Measurements from ENCODE around the gene SRGAP3. TPM values are rescaled to one million over a fixed set of nuclear protein-coding genes. Genes with fewer than 3 reads are reported as not detected.

SRGAP3 gene
- total RNA-seq, 4 donors from 2014 or later, result 2.0 to 6.9 (median 4.8) TPM

DNA sequence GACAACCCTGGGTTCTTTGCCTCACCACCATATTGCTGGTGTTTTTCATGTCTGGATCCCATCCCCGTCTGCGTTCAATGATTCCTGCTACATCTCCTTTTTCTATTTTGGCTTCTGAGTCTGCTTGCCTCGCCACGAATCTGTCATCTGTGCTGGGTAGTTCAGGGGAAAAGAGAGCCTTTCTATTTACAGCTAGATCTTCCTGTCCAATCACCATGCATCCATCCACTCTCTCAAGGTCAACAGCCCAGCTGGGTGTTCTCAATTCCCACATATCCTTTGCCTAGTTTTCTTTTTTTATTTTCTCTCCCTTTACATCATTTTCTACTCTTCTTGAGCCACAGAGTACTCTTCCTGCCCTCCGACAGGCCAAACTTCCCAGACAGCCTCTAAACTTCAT, 181.4 kb downstream of the SRGAP3 start:
- no peak for TF ChIP-seq EP300 (IDR thresholded peaks at IDR 0.05)
- no peak for TF ChIP-seq POLR2AphosphoS5 (IDR thresholded peaks at IDR 0.05)
- TF ChIP-seq POLR2A (IDR thresholded peaks at IDR 0.05), result no peak
- WGBS, 2 donors (ENCODE audit: low coverage in 1 of 2), result 23 to 31% methylated on average over 2 to 5 of the region's 5 CpGs
- Histone ChIP-seq H3K4me3 (no peak overlapping the region), H3K27me3 (no peaks in the 10 kb centered on the region), H3K9me3 (no peaks in the 10 kb centered on the region), H3K4me1 (peaks cover 0 to 16% (median 0%) of the 10 kb centered on the region in 3 donors), H3K27ac (no peak overlapping the region), H3K36me3 (peaks cover 0 to 7% of the 10 kb centered on the region in 2 donors)
- peak; percentile 44 for ATAC-seq

DNA sequence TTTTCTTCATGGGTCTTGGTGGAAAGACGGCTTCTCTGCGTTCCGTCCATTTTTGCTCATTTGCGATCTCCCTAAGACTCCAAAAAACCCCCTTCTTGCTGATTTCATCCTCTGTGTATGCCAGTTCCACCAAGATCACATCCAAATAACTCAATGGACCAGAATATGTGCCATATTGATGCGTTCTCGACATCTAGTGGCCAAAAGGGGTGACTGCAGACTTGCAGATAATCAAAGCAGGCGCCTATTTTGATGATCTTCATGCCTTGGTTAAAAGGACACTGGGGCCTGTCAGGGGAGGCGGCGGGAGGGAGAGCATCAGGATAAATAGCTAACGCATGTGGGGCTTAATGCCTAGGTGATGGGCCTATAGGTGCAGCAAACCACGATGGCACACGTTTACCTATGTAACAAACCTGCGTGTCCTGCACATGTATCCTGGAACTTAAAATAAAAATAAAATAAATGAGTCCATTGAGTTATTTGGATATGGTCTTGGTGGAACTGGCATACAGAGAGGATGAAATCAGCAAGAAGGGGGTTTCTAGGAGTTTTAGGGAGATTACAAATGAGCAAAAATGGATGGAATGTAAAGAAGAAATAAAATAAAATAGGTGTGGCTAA, 182.0 kb downstream of the SRGAP3 start:
- TF ChIP-seq, protein P1, sequence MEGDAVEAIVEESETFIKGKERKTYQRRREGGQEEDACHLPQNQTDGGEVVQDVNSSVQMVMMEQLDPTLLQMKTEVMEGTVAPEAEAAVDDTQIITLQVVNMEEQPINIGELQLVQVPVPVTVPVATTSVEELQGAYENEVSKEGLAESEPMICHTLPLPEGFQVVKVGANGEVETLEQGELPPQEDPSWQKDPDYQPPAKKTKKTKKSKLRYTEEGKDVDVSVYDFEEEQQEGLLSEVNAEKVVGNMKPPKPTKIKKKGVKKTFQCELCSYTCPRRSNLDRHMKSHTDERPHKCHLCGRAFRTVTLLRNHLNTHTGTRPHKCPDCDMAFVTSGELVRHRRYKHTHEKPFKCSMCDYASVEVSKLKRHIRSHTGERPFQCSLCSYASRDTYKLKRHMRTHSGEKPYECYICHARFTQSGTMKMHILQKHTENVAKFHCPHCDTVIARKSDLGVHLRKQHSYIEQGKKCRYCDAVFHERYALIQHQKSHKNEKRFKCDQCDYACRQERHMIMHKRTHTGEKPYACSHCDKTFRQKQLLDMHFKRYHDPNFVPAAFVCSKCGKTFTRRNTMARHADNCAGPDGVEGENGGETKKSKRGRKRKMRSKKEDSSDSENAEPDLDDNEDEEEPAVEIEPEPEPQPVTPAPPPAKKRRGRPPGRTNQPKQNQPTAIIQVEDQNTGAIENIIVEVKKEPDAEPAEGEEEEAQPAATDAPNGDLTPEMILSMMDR (IDR thresholded peaks at IDR 0.05), result peak; percentile 83 to 95 (median 87)
- TF ChIP-seq POLR2A (IDR thresholded peaks at IDR 0.05) (no peak), EP300 (IDR thresholded peaks at IDR 0.05) (no peak)
- peaks cover 0 to 16% (median 0%) of the 10 kb centered on the region in 3 donors for H3K4me1 ChIP-seq
- H3K27ac ChIP-seq, result no peak overlapping the region
- ATAC-seq, result peak; percentile 65
- no peaks in the 10 kb centered on the region for H3K27me3 ChIP-seq
- peaks cover 0 to 7% of the 10 kb centered on the region in 2 donors for H3K36me3 ChIP-seq
- H3K9me3 ChIP-seq, result peaks cover 0 to 3% (median 0%) of the 10 kb centered on the region in 3 donors
- 23 to 28% methylated on average over 13 of the region's 13 CpGs for WGBS, 2 donors (ENCODE audit: low coverage in 1 of 2)
- H3K4me3 ChIP-seq, result no peak overlapping the region

DNA sequence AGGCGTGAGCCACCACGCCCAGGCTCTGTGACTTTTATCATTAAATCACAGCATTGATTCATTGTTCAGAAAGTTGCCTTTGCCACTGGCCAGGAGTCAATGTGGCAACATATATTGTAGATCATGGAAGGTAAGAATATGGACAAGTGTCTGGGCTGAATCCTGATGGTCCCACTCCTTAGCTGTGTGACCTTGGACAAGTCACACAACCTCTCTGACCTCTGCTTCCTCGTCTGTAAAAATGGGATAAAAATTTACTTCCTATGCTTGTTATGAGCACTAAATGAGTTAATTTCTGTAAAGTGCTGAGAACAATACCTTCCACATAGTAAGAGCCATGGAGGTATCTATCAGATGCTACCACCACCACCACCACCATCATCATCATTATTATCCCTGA, 182.7 kb downstream of the SRGAP3 start:
- H3K4me3 ChIP-seq, result no peak overlapping the region
- H3K27ac ChIP-seq, result no peak overlapping the region
- no peaks in the 10 kb centered on the region for H3K27me3 ChIP-seq
- peaks cover 0 to 5% (median 0%) of the 10 kb centered on the region in 3 donors for H3K9me3 ChIP-seq
- peaks cover 0 to 7% of the 10 kb centered on the region in 2 donors for H3K36me3 ChIP-seq
- H3K4me1 ChIP-seq, result peaks cover 0 to 16% (median 0%) of the 10 kb centered on the region in 3 donors
- 68 to 88% methylated on average over 2 to 3 of the region's 3 CpGs for WGBS, 2 donors (ENCODE audit: low coverage in 1 of 2)
- TF ChIP-seq POLR2AphosphoS5 (IDR thresholded peaks at IDR 0.05) (no peak), POLR2A (IDR thresholded peaks at IDR 0.05) (no peak), EP300 (IDR thresholded peaks at IDR 0.05) (no peak)
- TF ChIP-seq, protein P1 (IDR thresholded peaks at IDR 0.05), result no peak
- no peak for ATAC-seq

DNA sequence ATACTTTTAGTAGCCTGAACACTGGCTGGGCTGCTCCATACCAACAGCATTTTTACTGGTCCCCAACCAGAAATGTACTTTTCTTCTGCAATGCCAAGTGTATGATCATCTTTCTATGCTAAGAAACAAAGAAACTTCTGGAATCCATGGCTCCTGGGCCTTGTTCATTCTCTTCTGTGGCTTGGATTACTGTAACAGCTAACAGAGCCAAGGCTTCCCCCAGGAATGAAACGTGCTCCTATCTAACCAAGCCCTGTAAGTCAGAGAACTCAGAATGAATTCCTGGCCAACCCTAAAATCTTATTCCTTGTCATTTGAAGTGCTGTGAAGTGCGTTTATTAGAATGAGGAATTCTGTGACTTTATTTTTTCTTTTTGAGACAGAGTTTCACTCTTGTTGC, 183.3 kb downstream of the SRGAP3 start:
- Histone ChIP-seq H3K4me1 (peaks cover 0 to 16% (median 0%) of the 10 kb centered on the region in 3 donors), H3K9me3 (peaks cover 0 to 5% (median 0%) of the 10 kb centered on the region in 3 donors), H3K27me3 (no peaks in the 10 kb centered on the region), H3K4me3 (no peak overlapping the region), H3K36me3 (peaks cover 0 to 7% of the 10 kb centered on the region in 2 donors), H3K27ac (no peak overlapping the region)
- no peak for TF ChIP-seq POLR2A (IDR thresholded peaks at IDR 0.05)
- no peak for TF ChIP-seq EP300 (IDR thresholded peaks at IDR 0.05)
- ATAC-seq, result no peak
- 46 to 67% methylated on average over 2 of the region's 2 CpGs for WGBS, 2 donors (ENCODE audit: low coverage in 1 of 2)

DNA sequence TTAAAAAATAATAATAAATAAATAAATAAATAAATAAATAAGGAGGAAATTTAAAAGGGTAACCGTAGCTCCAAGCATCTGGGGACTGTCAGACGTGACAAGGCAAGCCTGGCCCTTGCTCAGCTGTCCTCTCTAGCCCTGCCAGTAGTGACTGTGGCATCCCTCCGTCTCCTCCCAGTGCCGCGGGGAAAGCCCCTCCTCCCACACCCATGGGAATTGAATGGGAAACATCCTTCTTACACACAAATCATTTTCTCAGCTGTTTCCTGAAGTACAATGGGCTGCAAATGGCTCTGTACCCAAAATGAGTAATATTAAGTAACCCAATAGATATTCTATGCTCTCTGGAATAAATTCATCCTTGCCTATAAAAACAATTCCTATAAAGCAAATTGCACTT, 184.6 kb downstream of the SRGAP3 start:
- Histone ChIP-seq H3K9me3 (peaks cover 0 to 5% (median 0%) of the 10 kb centered on the region in 3 donors), H3K27ac (no peak overlapping the region), H3K4me1 (peaks cover 0 to 16% (median 0%) of the 10 kb centered on the region in 3 donors), H3K4me3 (no peak overlapping the region), H3K36me3 (peaks cover 0 to 7% of the 10 kb centered on the region in 2 donors), H3K27me3 (no peaks in the 10 kb centered on the region)
- 34 to 44% methylated on average over 5 of the region's 5 CpGs for WGBS, 2 donors (ENCODE audit: low coverage in 1 of 2)
- no peak for ATAC-seq
- no peak for TF ChIP-seq POLR2AphosphoS5 (IDR thresholded peaks at IDR 0.05)
- TF ChIP-seq, protein P1 (IDR thresholded peaks at IDR 0.05), result no peak
- TF ChIP-seq EP300 (IDR thresholded peaks at IDR 0.05), result no peak
- no peak for TF ChIP-seq POLR2A (IDR thresholded peaks at IDR 0.05)

DNA sequence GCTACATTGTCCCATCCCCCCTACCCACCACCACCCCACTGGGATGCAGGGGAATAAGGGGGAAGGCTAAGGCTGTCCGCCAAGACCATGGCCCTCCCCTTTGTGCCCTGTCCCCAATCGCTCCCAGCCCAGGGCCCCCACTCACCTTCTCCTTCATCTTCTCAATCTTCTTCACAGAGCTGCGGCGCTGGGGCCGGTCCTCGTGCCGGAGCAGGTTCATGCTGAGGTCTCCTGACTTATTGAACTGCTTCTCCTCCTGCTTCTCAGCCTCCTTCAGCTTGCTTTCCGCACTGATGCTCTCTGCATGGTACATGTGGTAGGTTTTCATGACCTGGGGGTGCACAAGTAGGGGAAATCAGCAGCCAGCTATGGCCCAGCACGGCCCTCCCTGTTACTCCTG, 185.2 kb downstream of the SRGAP3 start:
- 57 to 76% methylated on average over 2 to 5 of the region's 9 CpGs for WGBS, 2 donors (ENCODE audit: low coverage in 1 of 2)
- no peak for ATAC-seq
- Histone ChIP-seq H3K27ac (no peak overlapping the region), H3K9me3 (peaks cover 0 to 5% (median 0%) of the 10 kb centered on the region in 3 donors), H3K4me3 (no peak overlapping the region), H3K36me3 (peaks cover 0 to 7% of the 10 kb centered on the region in 2 donors), H3K27me3 (no peaks in the 10 kb centered on the region), H3K4me1 (peaks cover 0 to 16% (median 0%) of the 10 kb centered on the region in 3 donors)
- TF ChIP-seq POLR2AphosphoS5 (IDR thresholded peaks at IDR 0.05), result no peak
- no peak for TF ChIP-seq POLR2A (IDR thresholded peaks at IDR 0.05)
- TF ChIP-seq, protein P1 (IDR thresholded peaks at IDR 0.05), result no peak
- no peak for TF ChIP-seq EP300 (IDR thresholded peaks at IDR 0.05)

Data from gastroesophageal sphincter (tissue), 4 donors.